Astrocyte (in vitro differentiated cells and primary cell): ENCODE measurements around the gene NIPAL3. TPM values are rescaled to one million over a fixed set of nuclear protein-coding genes. Genes with fewer than 3 reads are reported as not detected.

Experiments used
- DNase-seq: peaks from one replicate; pipeline ENCODE4 v3.0.0-alpha.2; 2010; ENCODE audit warnings: low read depth
- FAIRE-seq: peaks from 2 replicates; lab custom pipeline; 2011; peaks lifted over from hg19 to GRCh38; lab: Jason Lieb, UNC
- H2AFZ ChIP-seq: 2 replicates; pipeline ENCODE4 v1.6.0; 2012; ENCODE audit warnings: low read depth, low read length, inconsistent platforms
- H3K27ac ChIP-seq: 2 replicates; pipeline ENCODE4 v1.5.1; 2011; ENCODE audit warnings: low read depth, low read length, inconsistent platforms
- H3K27me3 ChIP-seq: 2 replicates; pipeline ENCODE4 v1.6.0; 2011; ENCODE audit warnings: low read length, inconsistent platforms; ENCODE audit not compliant: insufficient read depth
- H3K36me3 ChIP-seq: 2 replicates; pipeline ENCODE4 v1.5.1; 2011; ENCODE audit warnings: low read length, inconsistent platforms; ENCODE audit not compliant: insufficient read depth
- H3K4me1 ChIP-seq: 2 replicates; pipeline ENCODE4 v1.5.1; 2011; ENCODE audit warnings: low read length, inconsistent platforms; ENCODE audit not compliant: insufficient read depth
- H3K4me2 ChIP-seq: 2 replicates; pipeline ENCODE4 v1.6.0; 2012; ENCODE audit warnings: low read length, inconsistent platforms
- H3K4me3 ChIP-seq: 2 replicates; pipeline ENCODE4 v1.5.1; 2011; ENCODE audit warnings: low read depth, mild to moderate bottlenecking, low read length, inconsistent platforms; ENCODE audit not compliant: insufficient read depth
- H3K79me2 ChIP-seq: 2 replicates; pipeline ENCODE4 v1.6.0; 2012; ENCODE audit warnings: mild to moderate bottlenecking, low read length, inconsistent platforms; ENCODE audit not compliant: insufficient read depth
- H3K9ac ChIP-seq: 2 replicates; pipeline ENCODE4 v1.6.0; 2012; ENCODE audit warnings: mild to moderate bottlenecking, low read length, inconsistent platforms
- H3K9me3 ChIP-seq: 2 replicates; pipeline ENCODE4 v1.5.1; 2012; ENCODE audit warnings: low read depth, mild to moderate bottlenecking, low read length, inconsistent platforms; ENCODE audit not compliant: insufficient read depth
- H4K20me1 ChIP-seq: 2 replicates; pipeline ENCODE4 v1.6.0; 2012; ENCODE audit warnings: low read length, inconsistent platforms; ENCODE audit not compliant: insufficient read depth
- H3K27ac Mint-ChIP-seq: one replicate; pipeline ENCODE4 v1.8.0; 2021; ENCODE audit warnings: mild to moderate bottlenecking, mixed read lengths; ENCODE audit not compliant: unreplicated experiment
- H3K27me3 Mint-ChIP-seq: one replicate; pipeline ENCODE4 v1.8.0; 2021; ENCODE audit warnings: low read depth, mixed read lengths; ENCODE audit not compliant: unreplicated experiment
- H3K36me3 Mint-ChIP-seq: one replicate; pipeline ENCODE4 v1.8.0; 2021; ENCODE audit warnings: low read depth, mixed read lengths; ENCODE audit not compliant: unreplicated experiment
- H3K4me1 Mint-ChIP-seq: one replicate; pipeline ENCODE4 v1.8.0; 2021; ENCODE audit warnings: low read depth, mixed read lengths; ENCODE audit not compliant: unreplicated experiment
- H3K4me3 Mint-ChIP-seq: one replicate; pipeline ENCODE4 v1.8.0; 2021; ENCODE audit warnings: mild to moderate bottlenecking, moderate library complexity, mixed read lengths; ENCODE audit not compliant: unreplicated experiment
- H3K9me3 Mint-ChIP-seq: one replicate; pipeline ENCODE4 v1.8.0; 2021; ENCODE audit warnings: mild to moderate bottlenecking, mixed read lengths; ENCODE audit not compliant: unreplicated experiment
- EZH2 ChIP-seq: IDR thresholded peaks from 2 replicates; pipeline ENCODE4 v1.6.1; 2012; ENCODE audit warnings: mild to moderate bottlenecking, low read length, inconsistent platforms; ENCODE audit not compliant: insufficient read depth
- total RNA-seq: library from RNA; stranded (reverse); gene quantifications from 2 replicates; pipeline ENCODE4 v1.2.1, GENCODE V29; 2021
- TF ChIP-seq, protein P1 (sequence below): IDR thresholded peaks from 2 replicates; pipeline ENCODE4 v1.5.1; 2011; ENCODE audit warnings: low read depth, mild to moderate bottlenecking, inconsistent platforms, low read length, moderate library complexity; ENCODE audit not compliant: insufficient read depth

Gene NIPAL3
- total RNA-seq, 1 donor from 2014 or later: 47.2 TPM

DNA sequence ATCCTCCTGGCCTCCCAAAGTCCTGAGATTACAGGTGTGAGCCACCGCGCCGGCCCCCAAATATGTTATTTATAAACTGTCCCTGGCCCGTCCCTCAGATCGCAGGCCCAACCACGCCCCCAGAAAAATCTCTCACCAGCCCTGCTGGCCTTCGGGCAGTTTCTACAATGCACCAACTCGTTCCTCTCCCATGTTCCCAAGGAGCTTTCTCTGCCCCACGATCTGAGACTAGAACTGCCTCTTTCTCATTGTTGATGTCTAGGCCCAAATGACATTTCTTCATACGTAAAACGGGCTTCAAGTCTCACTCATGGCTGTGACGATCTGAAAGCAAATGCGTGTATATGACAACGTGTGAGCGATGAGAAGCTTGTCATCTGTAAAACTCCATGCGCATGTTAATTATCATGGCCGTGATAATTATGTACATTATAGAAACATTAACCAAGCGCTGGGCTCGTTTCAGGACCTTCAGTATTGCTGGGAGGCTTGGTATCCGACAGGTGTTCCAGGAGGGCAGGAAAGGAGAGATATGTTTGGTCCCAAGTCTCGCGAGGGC lies 748 bp upstream of the NIPAL3 start:
- peaks cover 9% of the 10 kb centered on the region for H3K79me2 ChIP-seq
- Mint-ChIP-seq H3K4me1 (peaks cover 47% of the 10 kb centered on the region), H3K27me3 (no peaks in the 10 kb centered on the region), H3K4me3 (peak overlapping the region; percentile 89), H3K27ac (peak overlapping the region; percentile 81), H3K36me3 (peaks cover 1% of the 10 kb centered on the region), H3K9me3 (no peaks in the 10 kb centered on the region)
- H3K36me3 ChIP-seq: no peaks in the 10 kb centered on the region
- DNase-seq: no peak
- TF ChIP-seq EZH2: no peak
- TF ChIP-seq, protein P1, sequence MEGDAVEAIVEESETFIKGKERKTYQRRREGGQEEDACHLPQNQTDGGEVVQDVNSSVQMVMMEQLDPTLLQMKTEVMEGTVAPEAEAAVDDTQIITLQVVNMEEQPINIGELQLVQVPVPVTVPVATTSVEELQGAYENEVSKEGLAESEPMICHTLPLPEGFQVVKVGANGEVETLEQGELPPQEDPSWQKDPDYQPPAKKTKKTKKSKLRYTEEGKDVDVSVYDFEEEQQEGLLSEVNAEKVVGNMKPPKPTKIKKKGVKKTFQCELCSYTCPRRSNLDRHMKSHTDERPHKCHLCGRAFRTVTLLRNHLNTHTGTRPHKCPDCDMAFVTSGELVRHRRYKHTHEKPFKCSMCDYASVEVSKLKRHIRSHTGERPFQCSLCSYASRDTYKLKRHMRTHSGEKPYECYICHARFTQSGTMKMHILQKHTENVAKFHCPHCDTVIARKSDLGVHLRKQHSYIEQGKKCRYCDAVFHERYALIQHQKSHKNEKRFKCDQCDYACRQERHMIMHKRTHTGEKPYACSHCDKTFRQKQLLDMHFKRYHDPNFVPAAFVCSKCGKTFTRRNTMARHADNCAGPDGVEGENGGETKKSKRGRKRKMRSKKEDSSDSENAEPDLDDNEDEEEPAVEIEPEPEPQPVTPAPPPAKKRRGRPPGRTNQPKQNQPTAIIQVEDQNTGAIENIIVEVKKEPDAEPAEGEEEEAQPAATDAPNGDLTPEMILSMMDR: no peak
- H3K27me3 ChIP-seq: no peaks in the 10 kb centered on the region
- H3K4me3 ChIP-seq: no peak overlapping the region
- no peak overlapping the region for H3K27ac ChIP-seq
- H3K4me1 ChIP-seq: peaks cover 51% of the 10 kb centered on the region
- peak overlapping the region; percentile 97 for H3K4me2 ChIP-seq
- no peak overlapping the region for H3K9ac ChIP-seq
- peak overlapping the region; percentile 67 for H2AFZ ChIP-seq
- no peak for FAIRE-seq
- H3K9me3 ChIP-seq: no peaks in the 10 kb centered on the region
- no peaks in the 10 kb centered on the region for H4K20me1 ChIP-seq

DNA sequence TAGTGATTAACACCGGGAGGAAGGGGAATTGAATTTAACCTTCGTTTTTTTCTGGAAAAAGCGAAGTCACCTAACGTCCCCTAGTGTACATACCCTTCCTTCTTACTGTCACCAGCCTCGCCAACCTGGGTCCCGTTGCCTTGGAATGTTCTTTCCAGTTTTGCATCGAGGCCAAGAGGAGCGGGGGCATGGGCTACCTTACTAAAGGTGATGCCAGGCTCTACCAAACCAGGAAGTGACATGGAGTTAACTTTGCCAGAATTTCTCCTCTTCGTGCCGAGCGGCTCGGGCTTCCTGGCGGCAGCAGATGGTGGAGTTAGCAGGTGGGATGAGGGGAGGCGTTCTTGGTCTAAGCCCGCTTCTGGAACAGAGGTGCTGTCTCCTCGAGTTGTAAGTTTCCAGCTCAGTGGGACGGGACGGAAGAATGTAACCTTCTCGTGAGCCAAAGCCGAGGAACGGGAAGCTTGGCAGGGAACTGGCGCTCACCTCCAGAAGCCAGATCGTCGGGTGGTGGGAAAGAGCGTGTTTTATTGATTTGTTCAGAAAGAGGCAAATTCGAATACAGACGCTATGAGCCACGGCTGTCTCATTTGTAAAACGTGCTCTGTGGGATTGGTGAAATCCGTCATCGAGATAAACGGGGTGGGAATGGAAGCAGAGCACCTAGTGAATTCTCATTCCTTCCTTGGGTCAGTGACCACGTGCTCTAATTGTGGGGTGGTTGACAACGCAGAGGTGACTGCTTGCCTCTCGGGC lies 486 bp downstream of the NIPAL3 start:
- FAIRE-seq (no peak), DNase-seq (peak; percentile 18)
- TF ChIP-seq, protein P1: no peak
- H3K4me1 Mint-ChIP-seq: peaks cover 47% of the 10 kb centered on the region
- no peaks in the 10 kb centered on the region for H3K27me3 ChIP-seq
- H3K4me1 ChIP-seq: peaks cover 48% of the 10 kb centered on the region
- H3K9ac ChIP-seq: peak overlapping the region; percentile 84
- no peaks in the 10 kb centered on the region for H3K9me3 Mint-ChIP-seq
- H3K27ac Mint-ChIP-seq: peak overlapping the region; percentile 98
- peak overlapping the region; percentile 89 for H3K4me3 Mint-ChIP-seq
- peaks cover 4% of the 10 kb centered on the region for H3K36me3 Mint-ChIP-seq
- H2AFZ ChIP-seq: peak overlapping the region; percentile 80
- H3K79me2 ChIP-seq: peaks cover 9% of the 10 kb centered on the region
- H3K27me3 Mint-ChIP-seq: no peaks in the 10 kb centered on the region
- peak overlapping the region; percentile 85 for H3K4me3 ChIP-seq
- H3K27ac ChIP-seq: peak overlapping the region; percentile 87
- H4K20me1 ChIP-seq: no peaks in the 10 kb centered on the region
- H3K4me2 ChIP-seq: peak overlapping the region; percentile 97
- no peaks in the 10 kb centered on the region for H3K9me3 ChIP-seq
- no peaks in the 10 kb centered on the region for H3K36me3 ChIP-seq
